Smooth muscle cell (in vitro differentiated cells): Measurements from ENCODE around the gene CYFIP1. TPM values are rescaled to one million over a fixed set of nuclear protein-coding genes. Genes with fewer than 3 reads are reported as not detected.

ENCODE experiments used
- DNase-seq: peaks from one replicate; lab custom pipeline; 2025; ENCODE audit not compliant: unreplicated experiment; lab: John Stamatoyannopoulos, UW
- H2AFZ ChIP-seq: fragments of 200-600 bp; sonication (generic); 2 replicates; pipeline ENCODE4 v1.6.0; 2016; ENCODE audit warnings: antibody characterized with exemption, low read depth, mild to moderate bottlenecking
- H3F3A ChIP-seq: fragments of 200-600 bp; sonication (generic); 2 replicates; pipeline ENCODE4 v1.6.0; 2017; ENCODE audit warnings: antibody characterized with exemption, low read depth
- H3K27ac ChIP-seq: fragments of 200-600 bp; sonication (generic); 2 replicates; pipeline ENCODE4 v1.5.1; 2016; ENCODE audit warnings: low read depth, mild to moderate bottlenecking
- H3K27me3 ChIP-seq: fragments of 200-600 bp; sonication (generic); 2 replicates; pipeline ENCODE4 v1.6.1; 2016; ENCODE audit warnings: low read depth, mild to moderate bottlenecking
- H3K36me3 ChIP-seq: fragments of 200-600 bp; sonication (generic); 2 replicates; pipeline ENCODE4 v1.5.1; 2016; ENCODE audit warnings: low read depth
- H3K4me1 ChIP-seq: fragments of 200-600 bp; sonication (generic); 2 replicates; pipeline ENCODE4 v1.5.1; 2016; ENCODE audit warnings: low read depth
- H3K4me2 ChIP-seq: fragments of 200-600 bp; sonication (generic); 2 replicates; pipeline ENCODE4 v1.6.0; 2016; ENCODE audit warnings: mild to moderate bottlenecking
- H3K4me3 ChIP-seq: fragments of 200-600 bp; sonication (generic); 2 replicates; pipeline ENCODE4 v1.5.1; 2016; ENCODE audit warnings: mild to moderate bottlenecking
- H3K79me2 ChIP-seq: fragments of 200-600 bp; sonication (generic); 2 replicates; pipeline ENCODE4 v1.6.0; 2016; ENCODE audit warnings: low read depth, mild to moderate bottlenecking
- H3K9ac ChIP-seq: fragments of 200-600 bp; sonication (generic); 2 replicates; pipeline ENCODE4 v1.6.0; 2016; ENCODE audit warnings: low read depth
- H3K9me3 ChIP-seq: fragments of 200-600 bp; sonication (generic); replicated peaks from 2 replicates; pipeline ENCODE4 v1.5.1; 2016; ENCODE audit warnings: low read depth
- H4K20me1 ChIP-seq: fragments of 200-600 bp; sonication (generic); 2 replicates; pipeline ENCODE4 v1.6.0; 2016; ENCODE audit warnings: low read depth
- WGBS: methylation state at CpG from one replicate; pipeline ENCODE4 v1.1.7; 2016; ENCODE audit warnings: low lambda C conversion rate; 5-methylcytosine and 5-hydroxymethylcytosine counted together
- polyA plus RNA-seq: library from polyadenylated mRNA; unstranded; fragments of >200 nt; fragmentation: Nextera tagmentation; extraction: Ambion mirVana; gene quantifications from 2 replicates; pipeline ENCODE4 v1.2.1, GENCODE V29; 2016
- total RNA-seq: library from RNA; depleted of rRNA; stranded (reverse); fragments of >200 nt; gene quantifications from 2 replicates; pipeline ENCODE4 v1.2.3, GENCODE V29; 2014
- TF ChIP-seq, protein P1 (sequence below): fragments of 200-600 bp; sonication (generic); IDR thresholded peaks from 2 replicates; pipeline ENCODE4 v1.5.1; 2017; ENCODE audit warnings: borderline replicate concordance, mild to moderate bottlenecking, antibody characterized with exemption; ENCODE audit not compliant: insufficient read depth, poor library complexity, severe bottlenecking

CYFIP1 gene
- total and polyA plus RNA-seq, 2 experiments from 2014 or later, result 65.2 to 67.6 TPM

DNA sequence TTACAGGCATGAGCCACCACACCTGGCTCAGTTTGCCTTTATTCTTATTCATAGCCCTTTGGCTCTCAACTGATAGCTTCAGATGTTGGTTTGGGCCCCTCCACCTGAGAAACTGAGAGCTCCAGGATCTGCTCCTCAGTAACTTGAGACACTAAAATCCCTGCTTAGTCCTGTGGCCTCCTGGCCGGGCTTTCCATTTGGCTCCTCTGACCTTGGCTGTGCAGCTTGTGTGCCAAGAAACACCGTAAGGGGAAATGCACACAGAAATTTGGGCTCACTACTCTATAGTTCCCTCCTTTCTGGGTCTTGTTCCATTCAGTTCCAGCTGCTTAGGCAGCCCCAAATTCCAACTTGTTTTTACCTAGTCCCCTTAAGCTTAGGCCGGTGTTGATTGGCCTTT is 116.8 kb downstream of the CYFIP1 start:
- TF ChIP-seq, protein P1, sequence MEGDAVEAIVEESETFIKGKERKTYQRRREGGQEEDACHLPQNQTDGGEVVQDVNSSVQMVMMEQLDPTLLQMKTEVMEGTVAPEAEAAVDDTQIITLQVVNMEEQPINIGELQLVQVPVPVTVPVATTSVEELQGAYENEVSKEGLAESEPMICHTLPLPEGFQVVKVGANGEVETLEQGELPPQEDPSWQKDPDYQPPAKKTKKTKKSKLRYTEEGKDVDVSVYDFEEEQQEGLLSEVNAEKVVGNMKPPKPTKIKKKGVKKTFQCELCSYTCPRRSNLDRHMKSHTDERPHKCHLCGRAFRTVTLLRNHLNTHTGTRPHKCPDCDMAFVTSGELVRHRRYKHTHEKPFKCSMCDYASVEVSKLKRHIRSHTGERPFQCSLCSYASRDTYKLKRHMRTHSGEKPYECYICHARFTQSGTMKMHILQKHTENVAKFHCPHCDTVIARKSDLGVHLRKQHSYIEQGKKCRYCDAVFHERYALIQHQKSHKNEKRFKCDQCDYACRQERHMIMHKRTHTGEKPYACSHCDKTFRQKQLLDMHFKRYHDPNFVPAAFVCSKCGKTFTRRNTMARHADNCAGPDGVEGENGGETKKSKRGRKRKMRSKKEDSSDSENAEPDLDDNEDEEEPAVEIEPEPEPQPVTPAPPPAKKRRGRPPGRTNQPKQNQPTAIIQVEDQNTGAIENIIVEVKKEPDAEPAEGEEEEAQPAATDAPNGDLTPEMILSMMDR, result no peak
- Histone ChIP-seq H3K27me3 (no peaks in the 10 kb centered on the region), H3K4me3 (no peak overlapping the region)

DNA sequence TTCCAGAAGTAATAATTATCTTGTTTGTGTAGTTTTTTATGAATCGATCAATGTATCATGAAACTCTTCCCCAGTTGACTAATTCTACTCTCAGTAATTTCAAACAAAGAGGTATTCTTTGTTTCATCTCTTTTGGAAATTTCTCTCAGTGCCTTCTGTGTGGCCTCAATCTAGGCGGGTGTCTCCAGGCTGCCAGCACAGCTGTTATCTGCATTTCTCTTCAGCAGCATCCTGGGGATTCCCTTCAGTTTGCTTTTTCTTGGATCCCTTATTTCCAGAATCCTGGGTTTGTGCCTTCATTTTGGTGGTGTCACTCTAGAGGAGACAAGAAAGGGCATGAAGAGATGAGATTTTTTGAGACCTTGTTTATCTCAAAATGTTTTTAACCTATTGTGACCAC is 119.0 kb downstream of the CYFIP1 start:
- TF ChIP-seq, protein P1, result no peak
- Histone ChIP-seq H3K79me2 (peaks cover 25% of the 10 kb centered on the region), H3K4me3 (no peak overlapping the region), H3K9me3 (no peaks in the 10 kb centered on the region), H3K4me2 (no peak overlapping the region), H4K20me1 (peaks cover 21% of the 10 kb centered on the region), H3K4me1 (no peaks in the 10 kb centered on the region), H3K36me3 (peaks cover 8% of the 10 kb centered on the region), H3K9ac (no peak overlapping the region), H3F3A (peaks cover 6% of the 10 kb centered on the region), H3K27me3 (no peaks in the 10 kb centered on the region), H2AFZ (no peak overlapping the region), H3K27ac (no peak overlapping the region)
- DNase-seq, result no peak
- WGBS, result 91% methylated on average over 2 of the region's 2 CpGs

More for the DNA sequence above, 116.8 kb downstream of the CYFIP1 start:
- H4K20me1 ChIP-seq, result peaks cover 27% of the 10 kb centered on the region
- 99% methylated on average over 3 of the region's 3 CpGs for whole genome bisulfite sequencing
- no peak overlapping the region for H3K4me2 ChIP-seq
- H2AFZ ChIP-seq, result no peak overlapping the region
- H3K27ac ChIP-seq, result no peak overlapping the region
- H3K79me2 ChIP-seq, result peaks cover 20% of the 10 kb centered on the region
- no peaks in the 10 kb centered on the region for H3K9me3 ChIP-seq
- no peak overlapping the region for H3K9ac ChIP-seq
- H3K4me1 ChIP-seq, result no peaks in the 10 kb centered on the region
- no peak for DNase-seq
- H3F3A ChIP-seq, result peaks cover 6% of the 10 kb centered on the region
- peaks cover 22% of the 10 kb centered on the region for H3K36me3 ChIP-seq

DNA sequence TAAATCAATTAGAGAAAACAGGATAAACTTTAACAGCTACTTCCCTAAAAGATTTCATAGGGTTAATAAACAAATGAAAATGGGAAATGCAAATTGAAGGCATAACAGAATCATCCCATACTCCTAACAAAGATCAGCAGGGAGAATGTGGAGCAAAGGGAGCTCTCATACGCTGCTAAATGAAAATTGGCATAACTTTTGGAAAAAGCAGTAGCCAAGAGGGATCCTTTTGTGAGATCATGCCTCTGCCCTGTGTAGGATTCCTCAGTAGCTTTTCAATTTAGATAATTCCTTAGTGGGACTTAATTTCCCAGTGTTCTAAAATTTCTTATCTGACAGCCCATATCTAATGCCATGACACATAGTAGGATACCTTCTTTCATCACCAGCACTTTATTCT is 123.5 kb downstream of the CYFIP1 start:
- Histone ChIP-seq H3K4me2 (no peak overlapping the region), H3F3A (no peaks in the 10 kb centered on the region), H3K36me3 (peaks cover 9% of the 10 kb centered on the region), H3K9me3 (no peaks in the 10 kb centered on the region), H3K4me1 (no peaks in the 10 kb centered on the region), H3K27ac (no peak overlapping the region), H3K9ac (no peak overlapping the region), H3K4me3 (no peak overlapping the region), H4K20me1 (no peaks in the 10 kb centered on the region), H3K27me3 (no peaks in the 10 kb centered on the region), H2AFZ (no peak overlapping the region), H3K79me2 (peaks cover 7% of the 10 kb centered on the region)
- TF ChIP-seq, protein P1, result no peak
- 100% methylated on average over 1 of the region's 1 CpG for WGBS
- no peak for DNase-seq

DNA sequence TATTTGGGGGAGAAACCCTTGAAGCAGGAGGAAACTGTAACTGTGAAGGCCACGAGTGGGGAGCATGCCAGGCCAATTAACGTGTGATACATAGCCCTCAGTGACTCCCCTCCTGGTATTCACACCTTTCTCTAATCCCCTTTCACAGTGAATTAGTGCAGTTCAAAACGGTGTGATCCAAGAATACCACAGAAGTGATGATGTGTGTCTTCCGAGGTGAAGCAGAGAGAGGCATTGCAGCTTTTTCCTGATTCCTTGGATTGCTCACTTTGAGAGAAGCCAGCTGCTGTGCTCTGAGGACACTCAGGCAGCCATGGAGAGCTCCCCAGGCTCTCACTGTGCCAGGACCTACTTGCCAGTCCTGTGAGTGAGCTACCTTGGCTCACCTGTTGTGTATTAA is 124.4 kb downstream of the CYFIP1 start:
- DNase-seq, result no peak
- Histone ChIP-seq H3K27ac (no peak overlapping the region), H3F3A (no peaks in the 10 kb centered on the region), H3K4me3 (no peak overlapping the region), H3K9ac (no peak overlapping the region), H3K79me2 (peaks cover 16% of the 10 kb centered on the region), H3K36me3 (peaks cover 9% of the 10 kb centered on the region), H3K9me3 (no peaks in the 10 kb centered on the region), H2AFZ (no peak overlapping the region), H3K4me2 (no peak overlapping the region), H4K20me1 (peaks cover 2% of the 10 kb centered on the region), H3K27me3 (no peaks in the 10 kb centered on the region), H3K4me1 (no peaks in the 10 kb centered on the region)
- 83% methylated on average over 4 of the region's 4 CpGs for WGBS
- TF ChIP-seq, protein P1, result no peak
